ENCODE results near the gene A3GALT2.

- no peak for TF ChIP-seq TAF1 (IDR thresholded peaks at IDR 0.05; ENCODE audit: low read depth)
- TF ChIP-seq CTCF (IDR thresholded peaks at IDR 0.05; ENCODE audit: poor library complexity, severe bottlenecking): no peak
- no peak for TF ChIP-seq SMC3 (conservative IDR thresholded peaks at IDR 0.05; ENCODE audit: poor library complexity)
- TF ChIP-seq MXI1 (conservative IDR thresholded peaks at IDR 0.05; ENCODE audit: poor library complexity, severe bottlenecking): no peak
These were observed 53.3 kb downstream of the A3GALT2 start for GRCh38 chr1:33267468-33268205.
